Right lobe of liver (tissue), 6 donors: ENCODE data around the gene NKAIN2. TPM values are rescaled to one million over a fixed set of nuclear protein-coding genes. Genes with fewer than 3 reads are reported as not detected.
A peak's percentile ranks its signal among the peaks of the same experiment; 100 is the strongest.

Source experiments
- ATAC-seq, 4 donors: fragments of 200-7000 bp; cut with Tn5 transposase; one replicate each; pipeline ENCODE4 v1.9.1; 2020; ENCODE audit warnings: mild to moderate bottlenecking in 4 of 4, moderate library complexity in 4 of 4
- DNase-seq, 3 donors: peaks; one replicate each; pipeline ENCODE4 v3.0.0-alpha.2; 2020
- H3K27ac ChIP-seq, 3 donors: fragments of 200-600 bp; one replicate each; pipeline ENCODE4 v1.8.0; 2022
- H3K27me3 ChIP-seq, 2 donors: fragments of 200-600 bp; one replicate each; pipeline ENCODE4 v1.8.0; 2022
- H3K36me3 ChIP-seq, 4 donors: fragments of 200-600 bp; sonication (generic) in 1 of 4; one replicate each; pipeline versions ENCODE4 v1.5.1 to v1.8.0; 2017 to 2022; ENCODE audit warnings: control low read depth in 1 of 4
- H3K4me1 ChIP-seq, 4 donors: fragments of 200-600 bp; sonication (generic) in 1 of 4; one replicate each; pipeline versions ENCODE4 v1.5.1 to v1.8.0; 2017 to 2022; ENCODE audit warnings: control low read depth in 1 of 4
- H3K4me3 ChIP-seq, 3 donors: fragments of 200-600 bp; one replicate each; pipeline ENCODE4 v1.8.0; 2022
- H3K9me3 ChIP-seq, 4 donors: fragments of 200-600 bp; sonication (generic) in 1 of 4; one replicate each; pipeline versions ENCODE4 v1.5.1 to v1.8.0; 2017 to 2022; ENCODE audit warnings: control low read depth in 1 of 4
- POLR2A ChIP-seq: fragments of 450-650 bp; IDR thresholded peaks from one replicate; pipeline ENCODE4 v1.6.1; 2017; ENCODE audit warnings: antibody characterized with exemption, mild to moderate bottlenecking
- WGBS: methylation state at CpG from one replicate; pipeline ENCODE4 v1.1.6; 2018; ENCODE audit warnings: low coverage, low lambda C conversion rate; ENCODE audit not compliant: insufficient coverage; ENCODE audit errors: missing lambda C conversion rate; 5-methylcytosine and 5-hydroxymethylcytosine counted together
- intact Hi-C, 2 donors: fragments of 100-400 bp; cut with DNase I; formaldehyde crosslinking; loops; one replicate each; pipeline versions ENCODE4 v1.11.2 to v1.14.1; 2022
- total RNA-seq, 6 experiments: library from RNA; depleted of rRNA in 2 of 6; stranded (reverse); fragments of >200 nt in 2 of 6; fragmentation: NEBNext Ultra II Directional in 3 of 6; extraction: Animal tissue kit (Norgen Biotek cat#: 25700) in 3 of 6; gene quantifications; one replicate each; pipeline versions ENCODE4 v1.1.0 to v1.2.4, GENCODE V29; 2016 to 2023
- TF ChIP-seq, protein P1 (sequence below), 4 donors: fragments of 200-600 bp in 3 of 4; fragments of 450-650 bp in 1 of 4; IDR thresholded peaks; one replicate each; pipeline versions ENCODE4 v1.5.1 to v1.8.0; 2016 to 2022; ENCODE audit warnings: antibody characterized with exemption in 4 of 4, mild to moderate bottlenecking in 2 of 4
- donor health status: DM: no; HTN: yes; CAD: no.
- donor health status: DM: no; HTN: no; CAD: no.
- donor health status: DM: no; HTN: no; CAD: no.
- donor health status: DM: no; HTN: yes; CAD: no.
- donor health status: DM: no; HTN: yes; CAD: no.

Gene NKAIN2
- total RNA-seq, 6 experiments from 2014 or later: 0.16 to 0.28 TPM; not detected in 4

DNA sequence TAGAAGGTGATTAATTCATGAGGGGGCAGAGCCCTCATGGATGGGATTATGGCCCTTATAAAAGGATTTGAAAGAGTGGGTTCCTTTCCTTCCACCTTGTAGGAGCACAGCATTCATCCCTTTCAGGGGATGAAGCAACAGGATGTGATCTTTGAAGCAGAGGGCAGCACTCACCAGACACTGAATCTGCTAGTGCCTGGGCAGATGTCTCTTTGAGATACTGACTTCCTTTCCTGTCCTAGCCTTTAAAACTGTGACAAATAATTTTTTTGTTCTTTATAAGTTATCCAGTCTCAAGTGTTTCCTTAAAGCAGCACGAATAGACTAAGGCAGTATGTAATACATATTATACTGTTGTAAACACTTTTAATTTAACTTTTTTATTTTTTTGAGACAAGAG lies 620.0 kb downstream of the NKAIN2 start:
- intact Hi-C loops: no loop called here
- Histone ChIP-seq H3K9me3 (no peaks in the 10 kb centered on the region), H3K4me3 (no peak overlapping the region), H3K27me3 (no peaks in the 10 kb centered on the region), H3K36me3 (no peaks in the 10 kb centered on the region), H3K27ac (no peak overlapping the region), H3K4me1 (no peaks in the 10 kb centered on the region)
- DNase-seq (no peak), ATAC-seq (no peak)
- 21% methylated on average over 1 of the region's 1 CpG for WGBS
- no peak for TF ChIP-seq POLR2A
- TF ChIP-seq, protein P1, sequence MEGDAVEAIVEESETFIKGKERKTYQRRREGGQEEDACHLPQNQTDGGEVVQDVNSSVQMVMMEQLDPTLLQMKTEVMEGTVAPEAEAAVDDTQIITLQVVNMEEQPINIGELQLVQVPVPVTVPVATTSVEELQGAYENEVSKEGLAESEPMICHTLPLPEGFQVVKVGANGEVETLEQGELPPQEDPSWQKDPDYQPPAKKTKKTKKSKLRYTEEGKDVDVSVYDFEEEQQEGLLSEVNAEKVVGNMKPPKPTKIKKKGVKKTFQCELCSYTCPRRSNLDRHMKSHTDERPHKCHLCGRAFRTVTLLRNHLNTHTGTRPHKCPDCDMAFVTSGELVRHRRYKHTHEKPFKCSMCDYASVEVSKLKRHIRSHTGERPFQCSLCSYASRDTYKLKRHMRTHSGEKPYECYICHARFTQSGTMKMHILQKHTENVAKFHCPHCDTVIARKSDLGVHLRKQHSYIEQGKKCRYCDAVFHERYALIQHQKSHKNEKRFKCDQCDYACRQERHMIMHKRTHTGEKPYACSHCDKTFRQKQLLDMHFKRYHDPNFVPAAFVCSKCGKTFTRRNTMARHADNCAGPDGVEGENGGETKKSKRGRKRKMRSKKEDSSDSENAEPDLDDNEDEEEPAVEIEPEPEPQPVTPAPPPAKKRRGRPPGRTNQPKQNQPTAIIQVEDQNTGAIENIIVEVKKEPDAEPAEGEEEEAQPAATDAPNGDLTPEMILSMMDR (IDR thresholded peaks at IDR 0.05): no peak

DNA sequence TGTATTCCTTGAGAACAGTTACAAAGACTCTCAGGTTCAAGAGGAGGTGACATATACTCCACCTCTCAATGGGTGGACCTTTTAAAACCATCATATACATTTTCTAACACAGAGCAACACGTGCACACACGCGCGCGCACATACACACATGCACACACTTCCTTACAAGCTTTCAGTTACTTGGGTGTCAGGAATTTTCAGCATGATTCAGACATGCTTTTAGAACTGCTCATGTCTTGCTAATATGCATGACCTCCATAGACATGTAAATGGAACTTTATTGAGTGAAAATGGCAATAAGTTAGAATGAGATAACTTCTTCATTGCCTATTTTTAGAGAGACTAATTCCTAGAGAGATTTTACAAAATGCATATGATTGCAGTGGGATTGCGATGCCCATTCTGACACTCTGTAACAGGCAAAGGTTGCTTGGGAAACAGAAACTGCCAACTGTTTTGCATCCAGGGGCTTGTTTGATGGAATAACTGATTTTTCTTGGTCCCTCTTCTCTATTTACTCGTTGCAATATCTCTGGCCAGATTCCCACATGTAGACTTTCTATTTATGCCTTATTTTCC lies 627.2 kb downstream of the NKAIN2 start:
- intact Hi-C loops: no loop called here
- DNase-seq: no peak
- WGBS: 85% methylated on average over 7 of the region's 7 CpGs

DNA sequence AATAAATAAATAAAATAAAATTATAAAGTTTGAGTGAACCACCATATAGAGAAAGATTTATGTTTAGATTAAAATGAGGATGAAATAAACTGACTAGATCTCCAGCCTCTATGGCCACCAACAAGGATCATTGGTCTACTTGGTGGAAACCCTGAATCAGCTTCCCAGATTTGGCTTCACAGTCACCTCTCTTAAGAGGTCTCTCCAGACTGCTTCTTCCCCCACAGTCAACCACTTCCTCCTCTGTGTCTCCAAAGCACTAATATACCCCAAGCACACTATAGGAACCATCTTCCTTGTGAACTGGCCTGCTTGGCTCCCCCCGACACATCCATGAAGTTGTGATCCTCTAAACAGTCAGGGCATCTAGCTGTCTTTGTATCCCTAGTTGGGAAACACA lies 629.0 kb downstream of the NKAIN2 start:
- intact Hi-C loops: no loop called here
- H3K27ac ChIP-seq: no peak overlapping the region
- H3K4me1 ChIP-seq: no peaks in the 10 kb centered on the region
- H3K9me3 ChIP-seq: no peaks in the 10 kb centered on the region
- H3K27me3 ChIP-seq: no peaks in the 10 kb centered on the region
- DNase-seq (no peak), ATAC-seq (peak in 3 of 4 donors; percentile 18 to 52 (median 37))
- WGBS: 40% methylated on average over 1 of the region's 1 CpG
- TF ChIP-seq POLR2A: no peak
- TF ChIP-seq, protein P1 (IDR thresholded peaks at IDR 0.05): no peak
- no peak overlapping the region for H3K4me3 ChIP-seq
- no peaks in the 10 kb centered on the region for H3K36me3 ChIP-seq

More for the DNA sequence above, 627.2 kb downstream of the NKAIN2 start:
- H3K4me1 ChIP-seq: no peaks in the 10 kb centered on the region
- no peaks in the 10 kb centered on the region for H3K36me3 ChIP-seq
- H3K4me3 ChIP-seq: no peak overlapping the region
- TF ChIP-seq, protein P1 (IDR thresholded peaks at IDR 0.05): no peak
- no peak for TF ChIP-seq POLR2A
- no peak overlapping the region for H3K27ac ChIP-seq
- no peaks in the 10 kb centered on the region for H3K9me3 ChIP-seq
- no peaks in the 10 kb centered on the region for H3K27me3 ChIP-seq
- ATAC-seq: no peak

DNA sequence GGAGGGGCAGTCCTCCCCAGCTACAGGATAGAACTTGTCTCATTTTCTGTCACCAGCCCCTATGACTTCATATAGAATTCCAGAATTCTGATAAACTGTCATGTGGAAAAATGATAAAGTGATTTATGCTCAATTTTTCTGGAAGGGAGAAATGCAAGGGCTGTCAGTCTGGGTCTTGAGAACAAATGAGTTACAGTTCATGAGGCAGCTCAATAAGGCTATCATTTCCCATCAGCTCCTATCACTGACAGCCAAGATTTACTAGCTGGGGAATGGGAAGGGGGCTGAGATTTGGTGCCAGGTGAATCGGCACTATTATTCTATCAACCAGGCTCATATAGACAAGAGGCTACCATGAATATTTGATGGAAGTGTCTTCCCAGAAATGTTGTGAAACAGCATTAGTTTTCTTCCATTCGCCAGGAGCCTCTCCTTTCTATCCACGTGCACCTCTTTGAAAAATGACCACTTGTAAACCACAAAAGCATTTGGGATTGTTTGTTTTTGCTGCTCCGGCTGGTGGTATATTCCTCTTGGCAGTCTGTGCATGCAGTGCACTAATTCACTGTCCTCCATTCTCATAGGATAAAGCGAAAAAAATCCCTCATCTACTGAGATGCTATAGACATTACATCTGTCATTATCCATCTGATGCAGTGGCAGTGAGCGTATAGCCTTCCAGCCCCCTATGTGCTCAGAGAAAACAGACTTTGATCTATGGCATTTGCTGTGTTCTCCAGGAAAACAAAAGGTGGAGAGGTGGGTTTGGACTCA lies 629.9 kb downstream of the NKAIN2 start:
- Histone ChIP-seq H3K4me1 (no peaks in the 10 kb centered on the region), H3K36me3 (no peaks in the 10 kb centered on the region), H3K27ac (no peak overlapping the region), H3K4me3 (no peak overlapping the region), H3K27me3 (no peaks in the 10 kb centered on the region), H3K9me3 (no peaks in the 10 kb centered on the region)
- intact Hi-C loops: no loop called here
- TF ChIP-seq, protein P1 (IDR thresholded peaks at IDR 0.05): no peak
- TF ChIP-seq POLR2A: no peak
- 43% methylated on average over 4 of the region's 6 CpGs for WGBS
- DNase-seq (no peak), ATAC-seq (no peak)
